HG03457 (cell line): ENCODE results near the gene HCN4.

ENCODE experiments used
- ATAC-seq: cut with Tn5 transposase; IDR thresholded peaks from one replicate; pipeline ENCODE4 v1.9.1; 2021; ENCODE audit warnings: moderate number of reproducible peaks; ENCODE audit not compliant: unreplicated experiment

Gene HCN4

DNA sequence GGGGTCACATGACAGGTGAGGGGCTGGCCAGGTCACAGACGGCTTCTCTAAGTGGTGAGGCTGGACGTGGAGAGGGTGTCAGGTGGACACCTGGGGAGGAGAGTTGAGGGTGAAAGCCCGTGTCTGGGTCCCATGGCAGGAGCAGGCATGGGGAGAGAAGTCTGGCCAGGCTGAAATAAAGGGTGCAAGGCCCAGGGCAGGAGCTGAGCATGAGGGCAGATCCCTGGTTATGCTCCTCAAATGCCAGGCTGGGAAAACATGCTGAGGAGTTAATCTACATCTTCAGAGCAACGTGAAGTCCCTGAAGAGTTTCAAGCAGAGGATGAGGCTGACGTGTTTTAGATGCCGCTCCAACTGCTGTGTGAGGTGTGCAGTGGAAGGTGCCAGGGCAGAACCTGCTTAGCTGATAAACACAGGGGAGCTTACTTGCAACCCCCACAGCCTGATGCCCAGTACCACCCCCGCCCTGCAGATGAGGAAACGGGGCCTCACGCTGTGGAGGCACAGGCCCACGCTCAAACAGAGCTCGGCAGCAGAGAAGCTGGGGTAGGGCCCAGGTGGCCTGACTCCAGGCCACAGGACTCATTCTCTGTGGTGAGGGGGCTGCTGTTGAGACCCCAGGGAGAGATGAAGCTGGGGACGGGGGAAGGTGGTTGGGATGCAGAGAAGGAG is 40.5 kb downstream of the HCN4 start:
- ATAC-seq, result no peak

- no peak for ATAC-seq
These were observed 42.6 kb downstream of the HCN4 start for GRCh38 chr15:73326157-73326556.

DNA sequence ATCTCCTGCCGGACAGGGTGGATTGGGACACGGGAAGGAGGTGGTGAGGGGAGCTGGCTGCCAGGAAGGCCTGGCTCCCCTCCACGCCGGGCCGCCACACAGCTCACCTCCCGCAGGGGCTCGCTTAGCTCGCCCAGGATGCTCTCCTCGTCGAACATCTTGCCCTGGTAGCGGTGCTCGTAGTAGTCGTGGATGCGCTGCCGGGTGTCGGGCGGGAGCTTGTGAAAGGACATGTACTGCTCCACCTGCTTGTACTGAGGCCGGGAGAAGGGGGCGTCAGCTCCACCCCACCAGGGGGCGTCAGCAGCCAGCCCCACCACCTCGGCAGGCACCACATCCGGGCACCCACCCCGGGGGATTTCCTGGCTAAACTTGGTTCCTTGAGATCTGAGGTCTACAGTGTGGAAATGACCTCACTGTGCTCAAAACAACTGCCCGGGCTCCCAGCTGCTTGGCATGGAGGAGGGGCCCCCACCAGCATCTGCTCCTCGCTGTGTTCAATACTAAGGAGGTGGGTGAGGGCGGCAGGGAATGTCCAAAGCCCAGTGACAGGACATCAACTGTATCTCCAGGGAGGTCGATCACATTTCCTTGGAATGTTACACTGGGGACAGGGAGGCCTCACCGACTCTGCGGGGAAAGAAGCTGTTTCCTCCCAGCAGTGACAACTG is 43.4 kb downstream of the HCN4 start:
- ATAC-seq, result no peak

GRCh38 chr15:73324496-73325170 is 44.1 kb downstream of the HCN4 start:
- no peak for ATAC-seq

DNA sequence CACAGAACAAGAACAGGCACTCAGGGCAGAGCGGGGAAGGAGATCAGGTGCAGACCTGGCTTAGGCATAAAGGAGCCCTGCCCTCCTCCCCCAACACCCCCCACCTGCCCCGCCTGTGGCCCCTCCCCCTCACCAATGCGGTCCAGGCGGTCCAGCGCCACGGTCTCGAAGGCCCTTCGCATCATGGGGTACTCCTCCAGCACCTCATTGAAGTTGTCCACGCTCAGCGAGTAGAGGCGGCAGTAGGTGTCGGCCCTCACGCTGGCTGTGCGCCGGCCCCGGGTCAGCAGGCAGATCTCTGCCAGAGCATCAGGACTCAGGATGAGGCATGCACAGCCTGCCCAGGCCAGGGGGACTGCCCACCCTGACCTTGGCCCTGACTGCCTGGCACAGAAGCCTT is 44.8 kb downstream of the HCN4 start:
- no peak for ATAC-seq

- no peak for ATAC-seq
These were observed 45.3 kb downstream of the HCN4 start for GRCh38 chr15:73323374-73323955.

DNA sequence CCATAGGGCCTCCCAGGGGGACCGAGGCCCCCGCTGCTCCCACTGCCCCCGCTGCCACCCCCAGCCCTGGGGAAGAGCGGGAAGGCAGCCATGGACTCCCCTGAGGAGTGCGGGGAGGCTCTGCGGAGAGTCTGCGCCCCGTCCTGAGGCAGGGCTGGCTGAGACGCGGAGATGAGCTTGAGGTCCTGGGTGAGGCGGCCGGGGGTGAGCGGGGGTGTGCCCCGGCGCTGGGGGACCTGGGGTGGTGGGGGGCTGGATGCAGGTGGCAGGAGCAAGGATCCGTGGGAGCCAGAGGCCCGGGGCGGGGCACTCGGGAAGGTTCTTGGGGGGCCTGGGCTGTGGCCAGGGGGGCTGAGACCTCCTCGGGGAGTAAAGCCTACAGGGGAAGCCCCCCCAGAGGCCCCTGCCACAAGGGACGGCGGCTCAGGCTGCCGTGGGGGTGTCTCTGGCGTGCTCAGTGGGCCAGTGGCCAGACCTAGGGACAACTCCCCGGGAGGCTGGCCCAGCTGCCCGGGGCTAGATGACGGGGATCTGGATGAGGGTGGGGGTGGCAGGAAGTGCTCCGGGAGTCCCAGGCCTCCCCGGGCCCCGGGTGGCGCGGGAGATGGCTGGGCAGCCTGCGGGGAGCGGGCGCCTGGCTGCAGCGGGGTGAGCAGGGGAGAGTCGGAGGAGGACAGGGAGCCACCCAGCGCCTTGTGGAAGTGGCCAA is 45.9 kb downstream of the HCN4 start:
- ATAC-seq, result no peak

DNA sequence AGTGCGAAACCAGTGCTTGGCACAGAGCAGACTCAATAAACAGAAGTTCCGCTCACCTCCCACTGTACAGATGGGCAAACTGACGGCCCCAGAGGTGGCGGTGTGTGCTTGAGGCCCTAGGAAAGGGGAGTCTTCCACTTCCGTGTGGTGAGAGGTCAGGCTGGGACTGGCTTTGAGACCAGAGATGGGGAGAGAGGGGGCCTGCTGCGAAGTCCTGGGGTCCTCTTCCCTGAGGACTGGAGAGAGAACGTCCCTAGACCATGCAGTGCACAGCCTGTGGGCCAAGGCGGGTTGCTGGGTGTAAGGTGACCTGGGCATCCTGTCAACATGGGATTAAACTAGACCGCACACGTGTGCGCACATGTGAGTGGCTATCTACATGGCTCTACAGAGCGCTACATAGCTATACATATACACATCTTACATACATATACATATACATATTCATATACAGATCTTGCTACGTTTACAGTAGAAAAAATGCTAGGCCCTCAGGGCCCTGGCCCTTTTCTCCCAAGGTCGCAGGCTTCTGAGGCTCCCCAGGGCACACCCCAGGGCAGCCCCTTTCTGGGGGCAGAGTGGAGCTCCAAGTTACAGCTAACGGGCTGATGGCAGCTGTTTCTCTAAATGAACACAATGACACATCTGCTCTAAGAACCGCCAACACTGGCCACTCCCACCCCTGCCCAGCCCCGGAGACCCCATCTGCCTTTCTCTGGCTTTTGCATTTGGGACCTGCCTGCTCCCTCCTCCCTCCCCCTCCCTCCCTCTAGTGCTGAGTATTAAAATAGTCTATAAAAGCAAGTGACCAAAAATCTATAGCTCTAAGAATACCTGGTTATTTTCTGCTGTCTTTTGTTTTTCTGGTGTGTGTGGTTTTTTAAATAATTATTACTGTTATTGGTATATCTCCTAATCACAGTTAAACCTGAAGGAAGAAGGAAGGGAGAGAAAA is 47.0 kb downstream of the HCN4 start:
- no peak for ATAC-seq

GRCh38 chr15:73320619-73321180 is 48.1 kb downstream of the HCN4 start:
- no peak for ATAC-seq

- ATAC-seq, result no peak
These were observed 49.1 kb downstream of the HCN4 start for GRCh38 chr15:73319460-73320245.

DNA sequence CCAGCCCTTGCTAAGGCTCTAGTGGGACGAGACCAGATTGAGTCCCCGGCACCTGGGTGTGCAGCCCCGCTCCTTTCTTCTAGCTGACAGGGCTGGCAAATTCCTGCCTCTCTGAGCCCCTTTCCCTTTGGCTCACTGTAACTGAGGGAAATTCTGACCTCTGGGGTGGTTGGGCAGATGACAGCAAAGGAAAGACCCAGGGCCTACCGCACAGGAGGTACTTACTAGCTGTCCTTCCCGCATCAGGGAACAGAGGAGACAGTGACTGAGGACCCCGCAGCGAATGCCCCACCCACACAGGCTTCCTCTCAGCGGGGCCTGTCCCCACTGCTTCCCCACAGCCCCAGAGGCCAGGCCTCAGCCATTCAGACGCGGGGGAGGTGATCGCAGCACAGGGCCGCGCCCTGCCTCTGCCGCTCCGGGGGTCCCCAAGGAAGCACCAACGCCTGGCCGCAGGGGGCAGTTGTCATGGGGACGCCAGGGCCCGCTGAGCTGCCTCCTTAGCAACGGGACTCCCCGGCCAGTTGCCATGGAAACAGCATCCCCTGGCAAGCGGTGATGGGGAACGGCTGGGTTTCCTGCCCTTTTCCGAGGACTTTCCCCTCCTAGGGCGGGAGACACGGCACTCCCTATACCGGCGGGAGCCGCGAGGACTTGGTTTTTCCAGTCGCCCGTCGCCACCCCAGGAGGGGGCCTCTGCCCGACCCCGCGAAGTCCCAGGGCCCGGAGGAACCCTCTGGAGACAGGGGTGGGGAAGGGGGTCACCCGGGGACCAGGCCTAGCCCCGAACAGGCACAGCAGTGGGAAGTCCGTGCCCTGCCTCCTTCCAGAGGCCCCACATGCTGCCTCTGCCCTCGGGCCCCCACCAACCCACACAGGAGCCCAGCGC is 50.1 kb downstream of the HCN4 start:
- ATAC-seq, result no peak

DNA sequence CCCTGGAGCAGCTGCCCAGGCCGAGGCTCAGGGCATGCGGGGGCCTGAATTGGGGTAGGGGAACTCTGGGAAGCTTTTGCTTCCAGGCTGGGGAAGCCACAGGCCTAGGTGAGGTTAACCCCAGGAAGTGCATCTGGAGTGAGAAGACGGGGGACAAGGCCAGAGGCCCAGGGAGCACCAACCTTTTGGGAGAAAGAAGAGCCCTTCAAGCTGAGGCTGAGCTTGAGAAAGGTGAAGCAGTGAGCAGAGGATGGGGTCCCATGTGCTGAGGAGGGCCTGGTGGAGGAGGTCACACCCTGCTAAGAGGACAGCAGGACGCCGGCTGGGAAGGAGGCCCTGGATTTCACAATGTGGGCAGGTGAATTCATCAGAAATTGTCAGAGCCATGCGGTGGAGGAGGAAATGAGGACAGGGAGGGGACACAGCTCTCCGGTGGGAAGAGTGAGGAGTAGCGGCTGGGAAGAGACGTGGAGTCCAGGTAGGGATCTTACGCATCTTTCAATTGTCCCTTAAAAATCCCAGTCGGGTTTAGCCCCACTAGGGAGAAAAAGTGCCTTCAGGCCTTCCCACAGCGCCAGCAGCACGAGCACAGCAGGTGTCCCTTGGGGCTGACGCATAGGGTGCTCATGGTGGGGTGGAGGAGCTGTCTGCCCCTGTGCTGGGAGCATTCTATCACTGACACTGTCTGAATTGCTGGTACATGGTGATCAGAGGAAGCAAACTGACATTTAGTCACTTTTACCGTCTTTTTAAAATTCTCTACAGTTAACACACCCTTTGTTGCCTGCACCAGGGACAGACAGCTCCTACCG is 50.9 kb downstream of the HCN4 start:
- no peak for ATAC-seq

DNA sequence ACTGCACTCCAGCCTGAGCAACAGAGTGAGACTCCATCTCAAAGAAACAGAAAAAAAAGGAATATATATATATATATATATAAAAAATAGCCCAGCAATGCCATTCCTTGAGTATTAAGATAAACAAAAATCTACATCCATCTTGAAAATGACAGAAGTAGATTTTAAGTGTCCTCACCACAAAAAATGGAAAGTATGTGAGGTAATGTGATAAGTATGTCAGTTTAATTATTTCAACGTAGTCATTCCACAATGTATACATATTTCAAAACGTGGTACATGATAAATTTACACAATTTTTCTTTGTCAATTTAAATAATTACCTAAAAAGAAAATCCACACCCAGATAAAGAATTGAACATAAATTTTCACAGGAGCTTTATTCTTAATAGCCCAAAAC is 54.9 kb downstream of the HCN4 start:
- no peak for ATAC-seq

GRCh38 chr15:73308305-73308704 is 60.5 kb downstream of the HCN4 start:
- no peak for ATAC-seq

GRCh38 chr15:73305331-73306211 is 63.2 kb downstream of the HCN4 start:
- ATAC-seq, result no peak

DNA sequence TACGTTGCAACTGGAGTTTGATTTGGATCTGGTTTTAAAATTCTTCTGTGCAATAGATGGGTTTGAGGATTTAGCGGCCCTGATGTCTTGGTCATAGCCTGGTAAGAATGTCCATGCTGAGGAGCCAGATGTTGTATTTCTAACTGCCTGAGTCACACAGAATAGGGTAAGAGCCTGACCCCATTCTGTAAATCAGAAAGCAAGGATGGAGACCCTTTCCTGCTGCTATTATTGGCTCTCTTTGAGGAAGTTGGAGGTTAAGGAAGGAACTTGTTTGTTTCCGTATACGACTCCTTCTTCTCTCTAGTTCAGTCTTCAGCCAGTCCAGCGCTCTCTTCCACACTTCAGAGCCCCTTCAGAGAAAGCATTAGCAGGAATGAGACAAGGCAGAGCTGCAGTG is 65.1 kb downstream of the HCN4 start:
- no peak for ATAC-seq
